Fibroblast of peridontal ligament (primary cell): ENCODE results near the gene ZNF14.
"Not testable (repeated sequence)": the region's sequence is repeated elsewhere in the genome, so short reads cannot be mapped to it uniquely, and the experiment has no call there.

ENCODE experiments used
- DNase-seq: peaks from one replicate; pipeline ENCODE4 v3.0.0-alpha.2; 2010; ENCODE audit errors: extremely low read depth

Gene ZNF14

DNA sequence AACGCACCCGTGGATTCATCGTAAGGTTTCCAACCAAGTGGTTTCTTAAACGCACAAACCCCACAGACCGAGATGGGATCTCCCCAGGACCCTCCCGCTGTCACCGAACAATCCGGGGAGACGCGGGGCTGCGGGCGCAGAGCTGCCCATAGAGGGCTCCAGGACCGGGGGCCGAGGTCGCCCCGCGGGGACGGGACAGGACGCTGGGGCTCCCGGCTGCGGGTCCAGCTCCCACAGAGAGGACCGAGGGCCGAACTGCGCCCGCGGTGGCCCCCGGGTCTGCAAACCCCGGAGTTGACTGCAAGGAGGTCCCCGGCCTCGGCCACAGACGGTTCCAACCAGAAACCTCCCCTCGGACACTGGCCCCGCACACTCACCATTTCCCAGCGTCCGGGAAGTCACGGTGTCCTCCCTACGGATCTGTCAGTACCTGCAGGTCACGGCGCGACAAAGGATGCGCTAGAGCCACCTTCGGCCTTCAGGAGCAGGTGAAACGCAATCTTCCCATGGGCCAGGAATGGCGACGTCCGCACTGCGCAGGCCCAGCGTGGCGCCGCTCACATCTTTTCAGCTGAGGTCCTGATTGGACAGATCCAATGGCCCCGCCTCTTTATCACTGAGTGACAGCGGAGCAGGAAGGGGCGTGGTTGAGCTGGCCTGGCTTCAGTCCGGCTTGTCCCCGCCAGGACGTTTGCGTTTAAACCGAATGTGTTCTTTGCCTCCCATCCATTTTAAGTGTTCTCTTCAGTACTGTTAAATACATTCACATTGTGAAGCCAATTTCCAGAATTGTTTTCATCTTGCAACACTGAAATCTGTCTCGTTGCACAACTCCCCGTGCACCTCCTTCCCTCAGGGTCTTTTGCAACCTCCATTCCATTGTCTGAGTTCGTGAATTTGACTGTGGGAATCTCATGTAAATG is at the start of gene ZNF14:
ZNF14 (minus strand) TSS at position 534 of the 923 bp plus-strand sequence; CDS start at position 380, 154 bp downstream.
- peak; percentile 92 for DNase-seq

DNA sequence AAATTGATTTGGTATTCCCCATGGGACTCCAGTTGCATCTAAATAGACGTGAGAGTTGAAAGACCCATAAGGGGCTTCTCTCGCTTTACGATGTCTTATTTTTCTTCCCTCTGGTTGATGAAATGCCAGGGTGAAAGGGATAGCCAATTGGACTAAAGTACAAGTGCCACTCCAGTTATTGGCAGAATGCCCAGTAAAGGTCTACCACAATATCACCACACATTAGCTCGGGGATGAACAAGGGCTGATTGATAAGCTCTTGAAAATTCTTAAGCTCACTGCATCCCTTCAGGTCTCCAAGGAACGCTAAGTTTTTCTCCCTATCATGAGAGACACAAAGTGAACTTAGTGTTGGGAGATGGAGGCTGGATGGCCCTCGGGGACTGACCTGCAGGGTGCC is 48.9 kb upstream of the ZNF14 start:
- not testable (repeated sequence) for DNase-seq

DNA sequence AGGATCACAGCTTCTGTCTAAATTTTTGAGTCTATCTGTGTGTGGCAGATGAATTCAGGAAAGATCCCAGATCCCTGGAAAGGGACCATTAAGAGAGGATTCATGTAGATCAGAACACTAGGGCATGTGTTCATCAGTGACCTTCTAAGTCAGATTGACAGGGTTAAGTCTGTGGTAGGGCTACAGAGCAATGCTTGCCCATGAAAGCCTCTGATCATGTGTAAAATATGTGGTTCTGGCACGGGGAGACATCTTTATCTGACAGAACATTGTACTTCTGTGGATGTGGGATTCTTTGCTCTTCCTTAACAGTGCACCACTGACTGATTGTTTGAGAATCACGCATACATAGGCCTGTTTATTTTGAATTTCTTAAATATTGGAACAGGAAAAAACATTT is 45.8 kb upstream of the ZNF14 start:
- DNase-seq: no peak

DNA sequence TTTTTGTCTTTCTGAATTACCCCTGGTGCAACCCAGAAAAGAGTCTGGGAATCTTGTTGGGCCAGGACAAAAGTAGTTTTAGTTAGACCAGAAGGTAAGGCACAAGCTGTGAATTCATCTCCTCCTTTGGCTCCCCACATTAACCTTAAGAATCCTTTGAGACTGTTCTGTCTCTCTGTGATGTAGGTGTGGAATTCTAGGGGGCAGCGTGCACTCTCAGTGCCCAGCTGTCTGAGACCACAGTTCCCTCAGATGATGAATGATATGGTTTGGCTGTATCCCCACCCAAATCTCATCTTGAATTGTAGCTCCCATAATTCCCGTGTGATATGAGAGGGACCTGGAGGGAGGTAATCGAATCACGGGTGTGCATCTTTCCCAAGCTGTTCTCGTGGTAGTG is 44.8 kb upstream of the ZNF14 start:
- DNase-seq: no peak

DNA sequence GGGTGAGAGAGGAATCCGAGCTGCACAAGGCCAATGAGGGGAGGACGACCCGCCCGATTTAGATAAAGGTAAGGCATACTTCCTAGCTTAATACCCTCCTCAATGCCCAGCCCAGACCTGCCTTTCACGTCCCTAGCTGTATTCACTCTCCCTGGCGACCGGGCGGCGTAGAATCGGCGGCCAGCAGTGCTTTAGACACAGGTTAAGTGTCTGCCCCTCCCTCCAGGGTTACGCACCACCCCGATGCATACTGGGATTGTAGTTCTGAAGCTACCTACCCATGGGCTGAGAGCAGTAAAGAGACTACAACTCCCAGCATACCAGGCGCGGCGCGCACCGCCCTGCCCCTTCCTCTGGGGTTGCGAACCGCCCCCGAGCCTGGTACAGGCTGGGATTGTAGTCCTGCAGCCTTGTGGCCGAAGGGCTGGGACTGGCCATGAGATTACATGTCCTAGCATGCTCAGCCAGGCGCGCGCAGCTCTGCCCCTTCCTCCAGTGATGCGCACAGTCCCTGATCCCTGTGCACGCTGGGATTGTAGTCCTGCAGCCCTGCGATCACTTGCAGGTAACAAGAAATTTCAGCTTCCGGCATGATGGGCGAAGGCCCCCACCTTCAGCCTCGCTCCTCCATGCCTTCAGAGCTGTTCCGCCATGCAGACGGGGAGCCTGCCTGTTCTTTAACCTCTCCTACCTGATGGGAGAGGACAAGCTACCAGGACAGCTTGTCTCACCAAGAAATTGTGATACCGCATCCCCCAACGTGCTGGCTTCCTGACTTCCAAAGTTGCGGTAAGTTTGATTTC is 43.5 kb upstream of the ZNF14 start:
- peak; percentile 96 for DNase-seq

DNA sequence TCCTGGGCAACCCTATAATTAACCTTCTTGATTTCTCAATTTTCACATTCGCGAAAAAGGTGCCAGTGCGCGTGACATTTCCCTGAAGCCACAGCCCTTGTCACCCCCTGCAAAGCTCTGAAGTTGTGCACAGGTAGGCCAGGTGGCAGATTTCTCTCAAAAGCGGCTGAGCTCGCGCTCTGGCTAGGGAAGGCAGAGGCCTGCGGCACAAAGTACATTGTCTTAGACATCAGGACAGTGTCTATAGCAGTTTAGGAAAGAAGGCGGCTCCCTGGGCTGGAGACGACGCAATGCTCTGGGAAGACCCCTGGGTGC is 42.9 kb upstream of the ZNF14 start:
- DNase-seq: no peak

DNA sequence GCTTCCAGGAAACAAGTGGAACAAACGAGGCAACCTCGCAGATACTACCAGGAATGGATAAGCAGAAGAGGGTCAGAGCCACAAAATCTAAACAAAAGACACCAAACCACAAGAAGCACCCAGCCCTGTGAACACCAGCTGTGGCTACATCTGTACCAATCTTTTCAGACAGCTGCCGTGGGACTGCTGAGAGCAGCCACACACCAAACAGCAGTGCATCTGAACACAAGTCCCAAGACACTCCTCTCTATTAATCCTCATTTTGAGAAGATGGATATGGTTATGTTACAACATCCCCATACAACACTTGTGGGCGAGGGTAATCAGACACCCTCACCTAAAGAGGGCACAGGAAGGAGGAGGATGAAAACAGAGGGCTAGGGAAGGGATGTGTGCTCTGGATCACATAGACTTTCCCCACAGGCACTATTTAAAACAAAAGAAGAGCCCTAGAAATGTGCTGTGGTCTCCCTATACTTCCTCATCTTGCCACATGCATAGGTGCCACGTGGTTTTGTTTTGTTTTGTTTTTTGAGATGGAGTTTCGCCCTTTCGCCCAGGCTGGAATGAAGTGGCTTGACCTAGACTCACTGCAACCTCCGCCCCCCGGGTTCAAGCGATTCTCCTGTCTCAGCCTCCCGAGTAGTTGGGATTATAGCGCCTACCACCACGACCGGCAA is 41.6 kb upstream of the ZNF14 start:
- DNase-seq: no peak

DNA sequence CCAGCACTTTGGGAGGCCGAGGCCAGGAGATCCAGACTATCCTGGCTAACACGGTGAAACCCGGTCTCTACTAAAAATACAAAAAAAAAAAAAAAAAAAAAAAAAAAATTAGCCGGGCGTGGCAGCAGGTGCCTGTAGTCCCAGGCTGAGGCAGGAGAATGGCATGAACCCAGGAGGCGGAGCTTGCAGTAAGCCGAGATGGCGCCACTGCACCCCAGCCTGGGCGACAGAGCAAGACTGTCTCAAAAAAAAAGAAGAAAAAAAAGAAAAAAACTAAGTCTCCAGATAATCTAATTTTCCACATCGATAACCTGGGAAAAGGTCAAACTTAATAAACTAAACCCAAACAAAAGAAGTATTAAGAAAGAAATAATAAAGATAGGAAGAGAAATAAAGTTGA is 39.1 kb upstream of the ZNF14 start:
- DNase-seq: not testable (repeated sequence)

DNA sequence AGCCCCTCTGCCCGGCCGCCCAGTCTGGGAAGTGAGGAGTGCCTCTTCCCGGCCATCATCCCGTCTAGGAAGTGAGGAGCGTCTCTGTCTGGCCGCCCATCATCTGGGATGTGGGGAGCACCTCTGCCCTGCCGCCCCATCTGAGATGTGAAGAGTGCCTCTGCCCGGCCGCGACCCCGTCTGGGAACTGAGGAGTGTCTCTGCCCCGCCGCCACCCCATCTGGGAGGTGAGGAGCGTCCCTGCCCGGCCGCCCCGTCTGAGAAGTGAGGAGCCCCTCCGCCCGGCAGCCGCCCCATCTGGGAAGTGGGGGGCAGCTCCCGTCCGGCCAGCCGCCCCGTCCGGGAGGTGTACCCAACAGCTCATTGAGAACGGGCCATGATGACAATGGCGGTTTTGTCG is 37.1 kb upstream of the ZNF14 start:
- not testable (repeated sequence) for DNase-seq

DNA sequence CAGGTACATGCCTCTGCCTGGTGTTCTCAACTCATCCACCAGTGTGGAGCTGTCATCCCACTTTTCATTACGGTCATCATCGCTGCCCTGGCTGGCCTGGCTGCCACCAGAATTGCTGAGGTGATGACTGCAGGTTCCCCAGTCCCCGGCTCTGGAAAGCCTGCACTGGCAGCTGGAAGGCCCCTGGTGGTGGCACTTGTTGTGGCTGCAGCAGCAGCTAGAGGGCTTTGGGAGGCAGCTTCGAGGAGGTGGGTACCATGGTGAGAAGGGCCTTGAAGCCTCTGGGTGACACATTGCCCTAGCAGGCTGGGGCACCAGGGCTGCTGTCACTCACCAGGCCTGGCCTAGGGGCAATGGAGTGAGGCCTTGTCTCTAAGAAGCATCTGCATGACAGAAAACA is 25.3 kb upstream of the ZNF14 start:
- no peak for DNase-seq

DNA sequence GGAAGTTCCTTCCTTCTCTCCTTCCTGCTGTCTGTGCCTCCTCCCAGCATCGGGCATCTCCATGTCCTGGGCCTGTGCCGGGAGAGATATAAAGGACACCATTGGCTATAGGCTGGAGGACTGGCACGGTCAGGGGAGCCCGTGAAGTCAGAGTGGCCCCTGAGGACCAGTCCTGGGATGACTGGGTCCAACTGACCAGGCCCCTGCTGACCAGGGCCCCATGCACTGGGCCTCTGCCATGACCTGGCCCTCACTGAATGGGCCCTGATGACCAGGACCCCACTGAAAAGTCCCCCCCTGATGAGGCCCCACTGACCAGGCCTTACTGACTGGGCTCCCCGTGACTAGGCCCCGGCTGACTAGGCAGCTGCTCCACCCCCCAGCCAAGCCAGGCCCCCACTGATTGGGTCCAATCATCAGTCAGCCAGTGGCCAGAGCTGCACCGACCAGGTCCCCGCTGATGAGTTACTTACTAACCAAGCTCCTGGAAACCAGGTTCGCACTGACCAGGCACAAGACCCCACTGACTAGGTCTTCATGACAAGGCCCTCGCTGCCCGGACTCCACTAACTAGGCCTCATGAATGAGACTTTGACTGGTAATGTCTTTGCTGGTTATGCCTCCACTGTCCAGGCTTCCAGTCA is 20.0 kb upstream of the ZNF14 start:
- DNase-seq: no peak

DNA sequence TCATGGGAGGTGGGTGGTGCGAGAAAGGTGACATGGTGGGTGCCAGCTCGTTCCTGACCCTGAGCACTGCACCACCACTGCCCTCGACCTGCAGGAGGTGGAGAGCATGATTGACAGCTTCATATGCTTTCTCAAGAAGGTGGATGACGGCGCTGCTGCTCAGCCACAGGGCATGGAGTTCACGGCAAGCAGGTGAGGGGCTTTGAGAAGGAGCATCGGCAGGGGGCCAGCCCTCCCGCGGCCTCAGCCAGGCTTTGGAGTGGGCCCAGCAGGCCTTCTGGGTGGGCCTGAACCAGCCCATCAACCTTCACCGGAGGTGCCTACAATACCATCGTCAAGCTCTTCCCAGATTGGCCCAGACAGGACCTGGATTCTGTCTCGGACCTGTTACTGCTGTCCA is 18.9 kb upstream of the ZNF14 start:
- DNase-seq: no peak

DNA sequence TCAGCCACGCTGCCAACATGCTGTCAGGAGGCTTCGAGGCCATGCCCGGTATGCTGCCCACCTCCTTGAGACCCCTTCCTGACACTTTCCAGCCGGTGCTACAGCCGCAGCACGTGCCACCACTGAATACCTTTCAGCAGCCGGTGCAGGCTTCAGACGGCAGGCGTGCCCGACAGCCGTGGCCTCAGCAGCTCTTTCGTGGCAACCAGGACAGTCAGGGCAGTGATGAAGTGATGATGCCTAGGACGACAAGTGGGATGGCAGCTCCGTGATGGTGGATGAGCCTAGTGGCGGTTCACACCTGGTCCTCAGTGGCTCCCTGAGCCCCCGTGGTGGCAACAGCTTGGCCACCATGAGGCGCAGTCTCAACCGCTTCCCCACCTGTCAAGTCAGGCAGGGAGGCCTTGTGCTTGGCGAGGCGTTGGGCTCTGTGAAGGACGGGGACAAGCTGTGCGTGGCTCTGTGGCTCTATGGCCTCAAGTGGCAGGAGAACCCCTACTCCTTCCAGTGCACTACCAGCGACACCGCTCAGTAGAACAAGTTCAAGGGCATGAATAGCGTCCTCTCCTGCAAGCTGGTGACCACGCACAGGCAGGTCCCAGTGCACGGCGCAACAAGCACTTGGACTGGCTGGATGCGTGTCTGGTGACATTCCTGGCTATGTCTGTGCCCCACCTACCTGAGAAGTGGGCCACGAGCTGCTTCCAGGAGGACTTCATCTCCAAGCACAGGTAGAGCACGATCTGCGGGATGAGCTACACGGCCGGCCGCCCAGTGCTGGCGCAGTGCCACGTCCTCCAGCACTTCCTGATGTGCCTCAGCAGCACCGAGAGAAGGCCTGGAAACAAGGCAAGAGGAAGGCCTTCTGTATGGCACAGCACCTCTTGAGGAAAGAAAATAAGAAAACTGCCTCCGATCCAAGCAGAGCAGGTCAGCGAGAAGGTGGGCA is 18.2 kb upstream of the ZNF14 start:
- no peak for DNase-seq

DNA sequence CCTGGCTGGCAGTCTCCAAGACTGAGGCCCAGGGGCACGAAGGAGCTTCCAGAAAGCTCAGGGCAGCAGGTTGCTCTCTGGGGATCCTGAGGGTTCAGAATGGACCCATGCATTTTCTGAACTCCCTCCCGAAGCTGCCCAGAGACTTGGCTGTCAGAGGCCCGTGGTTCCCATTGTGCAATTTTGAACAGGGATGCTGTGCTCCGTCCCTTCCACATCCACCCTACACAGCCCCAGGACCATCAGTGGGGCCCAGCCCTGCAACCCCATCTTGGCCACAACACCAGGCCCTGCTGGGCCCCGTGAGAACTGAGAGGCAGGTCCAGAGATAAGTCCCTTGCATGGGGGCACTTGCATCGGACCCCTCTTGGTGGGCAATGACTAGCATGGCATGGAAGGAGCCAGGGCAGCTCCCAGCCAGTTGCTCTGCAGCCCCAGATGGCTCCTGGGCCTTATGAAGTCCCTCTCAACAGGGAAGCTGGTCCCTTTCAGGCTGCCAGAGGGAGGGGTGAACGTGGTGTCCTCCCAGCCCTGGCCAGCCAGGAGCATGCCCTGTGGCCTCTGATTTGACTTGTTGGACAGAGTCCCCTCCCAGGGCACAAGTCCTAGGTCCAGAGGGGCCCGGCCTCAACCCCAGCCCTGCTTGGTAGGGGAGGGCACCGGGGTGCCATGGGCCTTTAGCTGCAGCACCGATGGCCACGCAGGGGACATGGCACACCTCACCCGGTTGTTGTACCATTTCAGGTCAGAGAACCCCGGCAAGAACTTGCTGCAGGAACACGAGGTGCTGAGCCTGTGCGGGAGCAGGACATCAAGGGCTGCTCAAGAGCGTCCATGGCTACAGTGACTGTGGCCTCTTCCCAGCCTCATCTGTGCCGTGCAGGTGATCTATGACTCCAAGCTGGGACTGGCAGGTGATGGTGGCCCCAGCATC is 17.3 kb upstream of the ZNF14 start:
- DNase-seq: no peak

DNA sequence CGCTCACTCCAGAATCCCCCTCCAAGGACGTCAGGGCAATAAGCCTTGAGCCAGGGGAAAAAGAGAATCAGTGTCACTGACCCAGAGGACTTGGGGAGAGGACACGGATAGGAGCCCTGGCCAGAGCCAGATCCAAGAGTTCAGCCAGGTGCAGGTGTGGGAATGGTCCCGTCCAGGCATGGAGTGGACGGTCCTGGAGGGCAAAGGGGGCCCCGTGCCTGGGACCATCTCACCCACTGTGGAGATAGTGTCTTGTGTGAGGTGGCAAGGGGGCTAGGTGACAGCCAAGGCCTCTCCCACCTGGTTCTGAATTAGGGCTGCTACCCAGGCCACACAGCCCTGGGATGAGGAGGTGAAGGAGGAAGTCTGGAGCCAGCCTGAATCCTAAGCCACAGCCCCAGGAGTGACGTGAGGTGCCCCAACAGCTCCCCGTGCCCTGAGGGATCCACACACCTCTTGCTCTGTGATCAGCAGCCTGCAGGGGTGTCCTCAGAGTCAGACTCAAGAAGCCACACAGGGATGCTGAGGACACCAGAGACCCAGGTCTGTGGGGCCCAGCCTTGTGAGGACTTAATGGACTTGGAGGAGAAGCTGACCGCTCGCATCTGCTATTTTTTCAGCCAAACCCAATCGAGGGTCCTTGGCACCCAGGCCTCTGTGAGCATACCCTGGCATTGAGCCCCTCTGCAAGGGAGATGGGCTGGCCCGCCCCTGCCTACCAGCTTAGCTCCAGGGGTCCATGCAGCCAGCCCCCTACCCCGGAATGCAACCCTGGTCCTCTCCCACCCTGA is 16.4 kb upstream of the ZNF14 start:
- DNase-seq: no peak

DNA sequence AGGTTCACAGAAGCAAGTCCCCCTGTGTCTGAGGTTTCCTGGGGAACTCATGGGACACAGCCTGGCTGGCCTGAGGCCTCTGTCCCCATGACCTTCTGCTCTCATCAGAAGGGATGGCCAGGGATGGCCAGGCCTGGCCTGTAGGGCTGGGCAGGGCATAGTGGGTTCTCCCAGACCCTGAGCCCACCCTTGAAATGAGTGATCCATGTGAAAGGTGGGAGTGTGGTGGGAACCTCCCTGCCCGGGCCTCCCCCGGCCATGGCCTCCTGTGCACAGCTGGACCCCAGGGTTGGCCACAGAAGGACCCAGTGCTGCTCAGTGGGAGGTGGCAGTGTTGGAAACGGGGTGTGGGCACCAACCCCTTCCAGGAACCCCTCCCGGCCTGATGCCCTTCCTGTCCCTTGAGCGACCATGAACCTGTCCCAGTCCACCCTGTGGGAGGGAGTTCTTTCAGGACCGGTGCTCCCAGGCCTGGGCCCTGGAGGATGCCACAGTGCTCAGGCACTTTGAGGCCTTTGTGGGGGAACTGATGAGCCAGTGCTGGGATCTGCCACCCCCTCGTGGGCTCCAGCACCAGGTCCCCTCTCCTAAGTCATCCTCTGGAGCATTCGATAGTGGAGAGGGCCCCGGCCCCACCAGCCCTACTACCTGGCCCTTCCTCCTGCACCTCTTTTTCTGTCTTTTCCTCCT is 15.5 kb upstream of the ZNF14 start:
- no peak for DNase-seq

DNA sequence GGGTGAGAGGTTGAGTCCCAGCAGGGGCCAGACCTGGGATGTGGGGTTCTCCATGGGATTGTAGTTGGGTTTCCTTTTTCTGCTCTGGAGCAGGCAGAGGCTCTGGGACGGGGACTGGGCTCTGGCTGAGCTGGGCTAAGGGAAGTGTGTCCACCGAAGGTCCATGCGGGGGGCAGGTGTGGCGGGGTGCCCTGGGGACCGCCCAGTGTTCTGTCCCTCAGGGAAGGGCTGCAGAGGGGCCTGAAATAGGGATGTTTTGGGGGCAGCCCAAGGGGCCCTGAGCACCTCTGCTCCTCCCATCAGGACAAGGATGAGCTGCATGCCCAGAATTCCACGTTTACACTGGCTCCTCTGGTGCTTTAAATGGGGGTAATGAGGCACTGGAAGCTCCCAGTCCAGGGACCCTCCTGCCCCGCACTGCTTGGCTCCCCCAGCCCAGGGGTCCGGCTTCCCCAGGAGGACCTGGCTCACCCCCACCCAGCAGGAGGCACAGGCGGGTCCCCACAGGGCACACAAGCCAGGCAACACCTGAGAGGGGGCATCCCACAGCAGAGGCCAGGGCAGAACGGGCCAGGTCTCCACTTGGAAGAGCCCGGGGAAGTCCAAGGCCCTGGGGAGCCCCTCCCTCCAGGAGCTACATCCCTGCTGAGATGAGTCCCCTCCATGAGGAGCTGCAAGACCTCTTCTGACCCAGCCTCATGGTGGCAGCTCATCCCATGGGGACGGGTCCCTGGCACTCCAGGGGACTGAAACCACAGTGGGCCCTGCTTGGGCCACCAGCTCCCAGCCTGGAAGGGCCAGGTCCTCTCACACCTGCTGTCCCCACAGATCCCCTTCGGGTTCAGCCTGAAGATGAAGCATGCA is 14.7 kb upstream of the ZNF14 start:
- DNase-seq: no peak
